H1 (cell line): ENCODE results near the gene IL1RAP. TPM values are rescaled to one million over a fixed set of nuclear protein-coding genes. Genes with fewer than 3 reads are reported as not detected.

ENCODE experiments used
- CTCF ChIA-PET: fragments of 300-600 bp; sonication (Branson Sonifier 250); formaldehyde crosslinking; loops from one replicate; lab custom pipeline; 2021; ENCODE audit not compliant: partially characterized antibody; lab: Charles Lee
- POLR2A ChIA-PET: fragments of 300-600 bp; sonication (Branson Sonifier 250); formaldehyde crosslinking; loops from one replicate; lab custom pipeline; 2021; ENCODE audit warnings: inconsistent platforms; ENCODE audit not compliant: partially characterized antibody; lab: Charles Lee
- DNase-seq, 2 experiments: peaks; one replicate each; pipeline versions ENCODE4 v3.0.0 to v3.0.0-alpha.2; 2010 to 2022; ENCODE audit warnings: low spot score in 2 of 2, low read depth in 1 of 2, mixed read lengths in 1 of 2
- FAIRE-seq: peaks from 2 replicates; lab custom pipeline; 2011; peaks lifted over from hg19 to GRCh38; lab: Jason Lieb, UNC
- H2AFZ ChIP-seq: 2 replicates; pipeline ENCODE4 v1.8.1; 2012; ENCODE audit warnings: low read length, inconsistent platforms
- H2AK5ac ChIP-seq: 2 replicates; pipeline ENCODE4 v1.6.1; 2013; ENCODE audit warnings: low read depth, low read length
- H2BK120ac ChIP-seq: replicated peaks from 2 replicates; pipeline ENCODE3; 2013; ENCODE audit warnings: low read depth, low read length, inconsistent platforms
- H2BK12ac ChIP-seq: 2 replicates; pipeline ENCODE4 v1.6.1; 2013; ENCODE audit warnings: low read depth, low read length
- H2BK15ac ChIP-seq: 2 replicates; pipeline ENCODE4 v1.6.1; 2013; ENCODE audit warnings: low read length
- H2BK20ac ChIP-seq: 2 replicates; pipeline ENCODE4 v1.6.1; 2013; ENCODE audit warnings: low read length
- H2BK5ac ChIP-seq: 2 replicates; pipeline ENCODE4 v1.6.1; 2013; ENCODE audit warnings: low read depth, low read length
- H3K14ac ChIP-seq: 2 replicates; pipeline ENCODE4 v1.6.1; 2013; ENCODE audit warnings: inconsistent platforms; ENCODE audit not compliant: insufficient read length
- H3K18ac ChIP-seq: 2 replicates; pipeline ENCODE4 v1.6.1; 2013; ENCODE audit warnings: low read length; ENCODE audit errors: extremely low read depth
- H3K23ac ChIP-seq: 2 replicates; pipeline ENCODE4 v1.6.1; 2013; ENCODE audit warnings: inconsistent platforms; ENCODE audit not compliant: insufficient read length
- H3K23me2 ChIP-seq: 2 replicates; pipeline ENCODE4 v1.6.1; 2013; ENCODE audit warnings: low read depth, low read length
- H3K27ac ChIP-seq: 2 replicates; pipeline ENCODE4 v1.6.1; 2011; ENCODE audit warnings: low read depth, low read length, inconsistent platforms
- H3K27me3 ChIP-seq, 4 experiments: replicated peaks in 1 of 4; 1 replicate in 1 of 4; 2 replicates in 3 of 4; pipeline versions ENCODE4 v1.6.1 to v1.8.1; 2011 to 2013; ENCODE audit warnings: low read length in 3 of 4, mild to moderate bottlenecking in 3 of 4, inconsistent platforms in 2 of 4, mixed read lengths in 2 of 4, moderate library complexity in 1 of 4; ENCODE audit not compliant: control insufficient read depth in 3 of 4, insufficient read depth in 3 of 4; ENCODE audit errors: extremely low read depth in 1 of 4
- H3K36me3 ChIP-seq, 4 experiments: 2 replicates each; pipeline versions ENCODE4 v1.6.1 to v1.8.1; 2011 to 2013; ENCODE audit warnings: mild to moderate bottlenecking in 4 of 4, low read length in 3 of 4, moderate library complexity in 2 of 4, control low read depth in 1 of 4, inconsistent platforms in 1 of 4; ENCODE audit not compliant: insufficient read depth in 4 of 4, control insufficient read depth in 2 of 4
- H3K4ac ChIP-seq: replicated peaks from 2 replicates; pipeline ENCODE3; 2013; ENCODE audit warnings: low read length, low read depth, mixed read lengths, inconsistent platforms; ENCODE audit not compliant: insufficient read length
- H3K4me1 ChIP-seq, 4 experiments: replicated peaks in 1 of 4; 1 replicate in 1 of 4; 2 replicates in 3 of 4; pipeline versions ENCODE4 v1.6.1 to v1.8.1; 2011 to 2013; ENCODE audit warnings: low read length in 3 of 4, inconsistent platforms in 2 of 4, mixed read lengths in 1 of 4; ENCODE audit not compliant: insufficient read depth in 4 of 4, control insufficient read depth in 3 of 4
- H3K4me2 ChIP-seq, 2 experiments: 2 replicates each; pipeline versions ENCODE4 v1.6.1 to v1.8.1; 2011 to 2013; ENCODE audit warnings: low read depth in 2 of 2, low read length in 2 of 2, control low read depth in 1 of 2, inconsistent platforms in 1 of 2, mild to moderate bottlenecking in 1 of 2; ENCODE audit not compliant: insufficient read depth in 1 of 2
- H3K4me3 ChIP-seq, 4 experiments: fragments of 200-600, 300-600 bp in 1 of 4; sonication (generic), shearing (Covaris generic), sonication (Bioruptor Twin) in 1 of 4; 2 replicates each; pipeline versions ENCODE4 v1.5.1 to v1.8.1; 2011 to 2016; ENCODE audit warnings: low read length in 4 of 4, low read depth in 3 of 4, control low read depth in 2 of 4, inconsistent platforms in 2 of 4, mild to moderate bottlenecking in 2 of 4, mixed read lengths in 1 of 4, moderate library complexity in 1 of 4; ENCODE audit not compliant: insufficient read depth in 2 of 4; ENCODE audit errors: extremely low read depth in 1 of 4
- H3K56ac ChIP-seq: replicated peaks from 2 replicates; pipeline ENCODE3; 2013; ENCODE audit warnings: low read depth, mild to moderate bottlenecking, mixed read lengths, low read length, inconsistent platforms; ENCODE audit not compliant: insufficient read length
- H3K79me1 ChIP-seq: 2 replicates; pipeline ENCODE4 v1.6.1; 2013; ENCODE audit warnings: low read depth, low read length, control low read depth
- H3K79me2 ChIP-seq, 2 experiments: 2 replicates each; pipeline versions ENCODE4 v1.6.1 to v1.8.1; 2012 to 2013; ENCODE audit warnings: low read length in 2 of 2, mild to moderate bottlenecking in 2 of 2, inconsistent platforms in 1 of 2; ENCODE audit not compliant: insufficient read depth in 2 of 2, control insufficient read depth in 1 of 2
- H3K9ac ChIP-seq, 4 experiments: replicated peaks in 1 of 4; 1 replicate in 1 of 4; 2 replicates in 3 of 4; pipeline versions ENCODE4 v1.6.1 to v1.8.1; 2011 to 2013; ENCODE audit warnings: low read depth in 3 of 4, low read length in 3 of 4, control low read depth in 2 of 4, mild to moderate bottlenecking in 2 of 4, moderate library complexity in 2 of 4, inconsistent platforms in 1 of 4; ENCODE audit errors: extremely low read depth in 1 of 4
- H3K9me3 ChIP-seq, 2 experiments: 2 replicates each; pipeline versions ENCODE4 v1.6.1 to v1.8.1; 2012 to 2013; ENCODE audit warnings: mild to moderate bottlenecking in 2 of 2, moderate library complexity in 2 of 2, control low read depth in 1 of 2, inconsistent platforms in 1 of 2, low read depth in 1 of 2, low read length in 1 of 2, mixed read lengths in 1 of 2; ENCODE audit not compliant: insufficient read depth in 2 of 2
- H4K20me1 ChIP-seq, 2 experiments: replicated peaks in 1 of 2; 2 replicates each; pipeline versions ENCODE3 to v1.8.1; 2011 to 2013; ENCODE audit warnings: inconsistent platforms in 2 of 2, low read length in 2 of 2, mild to moderate bottlenecking in 1 of 2; ENCODE audit not compliant: insufficient read depth in 2 of 2, control insufficient read depth in 1 of 2
- H4K5ac ChIP-seq: 2 replicates; pipeline ENCODE4 v1.6.1; 2013; ENCODE audit warnings: low read length, low read depth, mixed read lengths, inconsistent platforms; ENCODE audit not compliant: insufficient read length
- H4K8ac ChIP-seq: 2 replicates; pipeline ENCODE4 v1.8.0; 2013; ENCODE audit warnings: mild to moderate bottlenecking, moderate library complexity, low read length, inconsistent platforms; ENCODE audit not compliant: insufficient read depth; ENCODE audit errors: extremely low read depth
- H4K91ac ChIP-seq: replicated peaks from 2 replicates; pipeline ENCODE3; 2013; ENCODE audit warnings: low read length, mixed read lengths, inconsistent platforms; ENCODE audit not compliant: insufficient read length
- BACH1 ChIP-seq: IDR thresholded peaks from 2 replicates; pipeline ENCODE4 v1.6.1; 2012; ENCODE audit warnings: low read length, improper control_type of control experiment
- CEBPB ChIP-seq: IDR thresholded peaks from 2 replicates; pipeline ENCODE4 v1.6.1; 2012; ENCODE audit warnings: low read depth, low read length
- CHD2 ChIP-seq: IDR thresholded peaks from 2 replicates; pipeline ENCODE4 v1.6.1; 2012; ENCODE audit warnings: low read length, improper control_type of control experiment
- GTF2F1 ChIP-seq: IDR thresholded peaks from 2 replicates; pipeline ENCODE4 v1.6.1; 2012; ENCODE audit warnings: low read depth, low read length, improper control_type of control experiment, borderline replicate concordance
- POU5F1 ChIP-seq: IDR thresholded peaks from 2 replicates; pipeline ENCODE4 v1.6.1; 2011; ENCODE audit warnings: low read depth, mild to moderate bottlenecking, low read length, moderate library complexity
- RXRA ChIP-seq: IDR thresholded peaks from 2 replicates; pipeline ENCODE4 v1.6.1; 2011; ENCODE audit warnings: low read depth, mild to moderate bottlenecking, low read length, moderate library complexity; ENCODE audit not compliant: insufficient read depth
- SP4 ChIP-seq: IDR thresholded peaks from 2 replicates; pipeline ENCODE4 v1.6.1; 2012; ENCODE audit warnings: low read length, inconsistent platforms
- SRF ChIP-seq: IDR thresholded peaks from 2 replicates; pipeline ENCODE4 v1.6.1; 2011; ENCODE audit warnings: mild to moderate bottlenecking, low read depth, low read length, moderate library complexity
- SUZ12 ChIP-seq: fragments of 200-600 bp; sonication (generic); IDR thresholded peaks from 2 replicates; pipeline ENCODE4 v1.6.1; 2012; ENCODE audit warnings: mild to moderate bottlenecking, inconsistent platforms, low read length, moderate library complexity, mixed read lengths
- YY1 ChIP-seq: IDR thresholded peaks from 2 replicates; pipeline ENCODE4 v1.6.1; 2011; ENCODE audit warnings: low read depth, mild to moderate bottlenecking, low read length
- WGBS, 2 experiments: shearing (Covaris generic) in 1 of 2; methylation state at CpG; one replicate each; pipeline versions ENCODE4 v1.1.6 to v1.1.7; 2013 to 2015; ENCODE audit warnings: low lambda C conversion rate in 2 of 2, mixed read lengths in 2 of 2, inconsistent platforms in 1 of 2, low coverage in 1 of 2, missing lambda C conversion rate in 1 of 2; ENCODE audit not compliant: insufficient replicate concordance in 2 of 2, insufficient coverage in 1 of 2, insufficient read length in 1 of 2; ENCODE audit errors: extremely low coverage in 1 of 2, missing lambda C conversion rate in 1 of 2; 5-methylcytosine and 5-hydroxymethylcytosine counted together
- long read RNA-seq, 2 experiments: library from RNA in 1 of 2; library from capped mRNA in 1 of 2; stranded (forward); transcript quantifications; one replicate each; pipeline ENCODE4 v2.0.0, GENCODE V29; 2021; ENCODE audit warnings: inconsistent platforms in 1 of 2
- polyA minus RNA-seq, 3 experiments: library from RNA; depleted of rRNA, polyadenylated mRNA; stranded (reverse); fragments of >200 nt; gene quantifications; 1 replicate in 2 of 3; 2 replicates in 1 of 3; pipeline ENCODE4 v1.2.3, GENCODE V29; 2011
- polyA plus RNA-seq, 7 experiments: library from polyadenylated mRNA; depleted of rRNA in 3 of 7; stranded (reverse) in 5 of 7; unstranded in 2 of 7; fragments of >200 nt in 5 of 7; fragments of 200-250 nt in 2 of 7; gene quantifications; 1 replicate in 5 of 7; 2 replicates in 1 of 7; 4 replicates in 1 of 7; pipeline versions ENCODE4 v1.2.1 to v1.2.3, GENCODE V29; 2011 to 2013; ENCODE audit warnings: missing spikeins in 2 of 7, mixed read lengths in 2 of 7
- total RNA-seq: library from RNA; stranded (reverse); fragmentation: NEBNext Ultra II Directional; extraction: Animal tissue kit (Norgen Biotek cat#: 25700); gene quantifications from 2 replicates; pipeline ENCODE4 v1.2.1, GENCODE V29; 2021

The IL1RAP gene
- total RNA-seq (2.7 and 3.9 TPM in 2 replicates), polyA plus RNA-seq (2011; rRNA removed) (2.2 and 2.4 TPM in 2 replicates), polyA minus RNA-seq (2011; rRNA and poly(A)+ RNA removed) (9.9 and 11.4 TPM in 2 replicates)
- polyA plus RNA-seq (2011; cell fraction: cytosol; rRNA removed): 2.2 TPM
- 3.1 TPM for polyA plus RNA-seq (2011; cell fraction: nucleus; rRNA removed)
- polyA plus RNA-seq (2012, experiment 1 of 2): 1.2 to 6.0 TPM (median 3.2 TPM) in 4 replicates
- polyA plus RNA-seq (2012, experiment 2 of 2): 0.24 TPM
- polyA plus RNA-seq (2013, experiment 1 of 2): 6.0 TPM
- 5.0 TPM for polyA plus RNA-seq (2013, experiment 2 of 2)
- 2.5 TPM for polyA minus RNA-seq (2011; cell fraction: cytosol; rRNA and poly(A)+ RNA removed)
- 6.9 TPM for polyA minus RNA-seq (2011; cell fraction: nucleus; rRNA and poly(A)+ RNA removed)
- long read RNA-seq, experiment 1, partial matches to known transcripts: 1 of 2 reads
- long read RNA-seq, experiment 1, other reads (novel, unspliced or antisense): 1 of 2 reads
- long read RNA-seq, experiment 2: 0 reads

- H3K27ac ChIP-seq: no peak within 1 kb of the TSS
- no peaks in the 10 kb centered on the region for H3K79me1 ChIP-seq
- no peak within 1 kb of the TSS for H4K8ac ChIP-seq
- no peak within 1 kb of the TSS for H2BK15ac ChIP-seq
- FAIRE-seq (no peak), DNase-seq (peak; percentile 67 to 85)
- H3K23me2 ChIP-seq: peaks cover 12% of the 10 kb centered on the region
- no peak within 1 kb of the TSS for H4K5ac ChIP-seq
- H2BK5ac ChIP-seq: peak within 1 kb of the TSS; percentile 58; the same call in 1 of the 2 replicates
- no peak within 1 kb of the TSS for H4K91ac ChIP-seq
- ChIA-PET CTCF (interaction anchor here (0.8 to 1.6 kb wide), 16 partner anchors 10 to 545 kb away, joined by 3 to 5 read pairs (median 3); no protein-coding TSS in a partner anchor), POLR2A (interaction anchor here (1.3 kb wide), 1 partner anchor 39 kb away, joined by 3 read pairs; no protein-coding TSS in a partner anchor)
- H3K9ac ChIP-seq: peak within 1 kb of the TSS in 2 of 4 experiments; percentile 1 to 74; a peak in 4 of 7 replicates
- H3K4me1 ChIP-seq: peaks cover 0 to 2% (median 0%) of the 10 kb centered on the region in 4 experiments; a peak in 2 of 7 replicates
- peak within 1 kb of the TSS; percentile 99 for H2AFZ ChIP-seq
- H3K23ac ChIP-seq: no peak within 1 kb of the TSS
- no peak within 1 kb of the TSS for H3K14ac ChIP-seq
- H3K27me3 ChIP-seq: peaks cover 2 to 40% (median 20%) of the 10 kb centered on the region in 4 experiments
- 3% methylated on average over 65 of the region's 76 CpGs; no CpG with 5 or more reads in 1 of the 2 experiments for WGBS, 2 experiments
- H2BK20ac ChIP-seq: no peak within 1 kb of the TSS
- peak within 1 kb of the TSS; percentile 32 to 92 (median 59) for H3K4me3 ChIP-seq
- peak within 1 kb of the TSS; percentile 44; the same call in 1 of the 2 replicates for H3K18ac ChIP-seq
- H3K9me3 ChIP-seq: no peaks in the 10 kb centered on the region
- no peaks in the 10 kb centered on the region for H4K20me1 ChIP-seq
- H3K4ac ChIP-seq: no peak within 1 kb of the TSS
- H3K4me2 ChIP-seq: peak within 1 kb of the TSS; percentile 53 to 99
- H3K79me2 ChIP-seq: no peaks in the 10 kb centered on the region
- H3K36me3 ChIP-seq: no peaks in the 10 kb centered on the region
- no peak within 1 kb of the TSS for H2BK120ac ChIP-seq
- H3K56ac ChIP-seq: no peak within 1 kb of the TSS
- peak within 1 kb of the TSS; percentile 77; the same call in 1 of the 2 replicates for H2BK12ac ChIP-seq
- H2AK5ac ChIP-seq: no peak within 1 kb of the TSS
- TF ChIP-seq POU5F1: no peak
- no peak for TF ChIP-seq CHD2
- no peak for TF ChIP-seq BACH1
- TF ChIP-seq SUZ12: no peak
- no peak for TF ChIP-seq SP4
- no peak for TF ChIP-seq GTF2F1
- TF ChIP-seq YY1: no peak; the same call in 1 of the 2 replicates
- peak; percentile 19; the same call in 1 of the 2 replicates for TF ChIP-seq SRF
- no peak for TF ChIP-seq RXRA
- peak; percentile 64 for TF ChIP-seq CEBPB
Observed at GRCh38 chr3:190513409-190514370, at the start of gene IL1RAP. IL1RAP (plus strand) TSS chr3:190514085; CDS start chr3:190564290, 50,205 bp downstream.
